IgD-negative memory B cell (primary cell): ENCODE results near the gene ERRFI1. TPM values are rescaled to one million over a fixed set of nuclear protein-coding genes. Genes with fewer than 3 reads are reported as not detected.

ENCODE experiments used
- H3K27ac Mint-ChIP-seq, 3 donors: one replicate each; pipeline ENCODE4 v1.8.0; 2020 to 2022; ENCODE audit warnings: mild to moderate bottlenecking in 3 of 3, mixed read lengths in 3 of 3, moderate library complexity in 1 of 3
- H3K27me3 Mint-ChIP-seq: one replicate; pipeline ENCODE4 v1.8.0; 2021; ENCODE audit warnings: mixed read lengths
- H3K36me3 Mint-ChIP-seq: one replicate; pipeline ENCODE4 v1.8.0; 2020; ENCODE audit warnings: mild to moderate bottlenecking, mixed read lengths
- H3K4me1 Mint-ChIP-seq, 3 donors: one replicate each; pipeline ENCODE4 v1.8.0; 2020 to 2022; ENCODE audit warnings: mixed read lengths in 3 of 3, mild to moderate bottlenecking in 1 of 3
- H3K4me3 Mint-ChIP-seq, 4 donors: one replicate each; pipeline ENCODE4 v1.8.0; 2020 to 2022; ENCODE audit warnings: mild to moderate bottlenecking in 4 of 4, mixed read lengths in 4 of 4, moderate library complexity in 3 of 4
- H3K9me3 Mint-ChIP-seq, 3 donors: one replicate each; pipeline ENCODE4 v1.8.0; 2020 to 2021; ENCODE audit warnings: mixed read lengths in 3 of 3, mild to moderate bottlenecking in 1 of 3
- polyA plus RNA-seq: library from polyadenylated mRNA; unstranded; fragments of 300-500 nt; fragmentation: Illumina TruSeq; gene quantifications from one replicate; pipeline ENCODE4 v1.2.3, GENCODE V29; 2021

The ERRFI1 gene
- polyA plus RNA-seq, 1 donor from 2014 or later, result 0.63 TPM

DNA sequence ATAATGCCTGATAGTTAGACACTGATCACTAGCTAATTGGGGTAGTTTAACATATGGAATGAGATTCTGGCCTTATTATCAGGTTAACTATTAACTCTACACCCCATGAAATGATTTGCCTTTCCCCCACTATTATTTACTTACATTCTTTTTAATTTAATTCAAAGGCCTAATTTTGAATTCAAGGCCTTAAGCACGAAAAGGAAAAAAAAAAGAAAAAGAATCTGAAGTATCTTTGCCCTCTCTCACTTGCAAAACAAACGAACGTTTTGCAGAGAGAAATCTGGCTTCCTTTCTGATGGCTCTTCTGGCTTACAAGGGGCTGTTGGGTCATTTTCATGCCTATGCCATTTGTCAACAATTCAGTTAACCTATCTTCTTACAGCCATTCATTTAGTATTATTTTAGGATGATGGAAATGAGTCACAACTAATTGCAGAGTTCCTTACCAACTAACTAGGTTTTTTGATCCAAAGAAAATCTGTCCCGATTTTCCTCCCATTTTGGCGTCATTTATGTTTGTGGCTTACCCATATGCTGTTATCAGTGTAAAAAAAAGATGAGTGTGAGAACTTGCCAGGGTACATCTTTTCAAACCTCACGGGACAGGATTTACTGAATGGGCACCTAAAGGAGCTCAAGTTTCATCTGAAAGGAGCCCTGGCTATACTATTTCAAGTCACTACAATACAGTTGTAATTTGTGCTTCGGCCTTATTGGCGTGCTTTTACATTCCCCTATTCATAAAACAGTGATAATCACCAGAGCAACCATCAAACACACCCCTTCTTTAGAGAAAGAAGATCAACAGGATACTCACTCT lies 1.9 kb upstream of the ERRFI1 start:
- H3K36me3 Mint-ChIP-seq, result no peaks in the 10 kb centered on the region

DNA sequence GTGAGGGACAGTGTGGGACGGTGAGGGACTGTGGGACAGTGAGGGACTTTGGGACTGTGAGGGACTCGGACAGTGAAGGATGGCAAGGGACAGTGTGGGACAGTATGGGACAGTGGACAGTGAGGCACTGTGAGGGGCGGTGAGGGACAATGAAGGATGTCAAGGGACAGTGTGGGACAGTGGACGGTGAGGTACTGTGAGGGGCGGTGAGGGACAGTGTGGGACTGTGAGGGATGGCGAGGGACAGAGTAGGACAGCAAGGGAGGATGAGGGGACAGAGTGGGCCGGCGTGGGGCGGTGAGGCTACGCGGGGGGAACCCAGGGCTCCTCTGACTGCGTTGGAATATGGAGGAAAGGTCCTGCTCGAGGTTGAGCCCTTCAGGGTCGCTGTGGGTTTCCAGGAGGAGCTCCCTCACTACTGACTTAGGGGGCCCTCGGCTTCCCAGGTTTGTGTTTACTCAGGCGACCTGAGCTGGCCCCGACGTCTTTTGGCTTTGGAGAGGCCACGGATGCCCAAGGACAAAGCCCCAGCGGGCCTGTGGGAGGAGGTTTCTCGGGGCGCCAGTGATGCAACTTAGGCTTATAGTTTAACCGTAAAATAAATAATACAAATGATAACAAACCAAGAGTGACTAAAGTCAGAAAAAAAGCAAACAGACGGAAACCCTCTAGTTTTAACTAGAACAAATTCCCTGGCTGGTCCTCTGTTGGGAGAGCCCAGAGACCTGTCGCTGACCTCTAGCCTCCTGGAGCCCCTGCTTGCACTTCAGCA lies 1.1 kb upstream of the ERRFI1 start:
- Mint-ChIP-seq H3K4me3 (peak overlapping the region; percentile 49 to 90 (median 80)), H3K36me3 (no peaks in the 10 kb centered on the region), H3K4me1 (peaks cover 5 to 10% (median 8%) of the 10 kb centered on the region in 3 donors), H3K27ac (peak overlapping the region in 1 of 3 donors; percentile 89), H3K9me3 (no peaks in the 10 kb centered on the region), H3K27me3 (peaks cover 6% of the 10 kb centered on the region)

More for the DNA sequence above, 1.9 kb upstream of the ERRFI1 start:
- no peak overlapping the region for H3K27ac Mint-ChIP-seq
- H3K27me3 Mint-ChIP-seq, result peaks cover 6% of the 10 kb centered on the region
- H3K9me3 Mint-ChIP-seq, result no peaks in the 10 kb centered on the region
- peaks cover 5 to 10% (median 8%) of the 10 kb centered on the region in 3 donors for H3K4me1 Mint-ChIP-seq
- H3K4me3 Mint-ChIP-seq, result peak overlapping the region in 2 of 4 donors; percentile 49 to 90

DNA sequence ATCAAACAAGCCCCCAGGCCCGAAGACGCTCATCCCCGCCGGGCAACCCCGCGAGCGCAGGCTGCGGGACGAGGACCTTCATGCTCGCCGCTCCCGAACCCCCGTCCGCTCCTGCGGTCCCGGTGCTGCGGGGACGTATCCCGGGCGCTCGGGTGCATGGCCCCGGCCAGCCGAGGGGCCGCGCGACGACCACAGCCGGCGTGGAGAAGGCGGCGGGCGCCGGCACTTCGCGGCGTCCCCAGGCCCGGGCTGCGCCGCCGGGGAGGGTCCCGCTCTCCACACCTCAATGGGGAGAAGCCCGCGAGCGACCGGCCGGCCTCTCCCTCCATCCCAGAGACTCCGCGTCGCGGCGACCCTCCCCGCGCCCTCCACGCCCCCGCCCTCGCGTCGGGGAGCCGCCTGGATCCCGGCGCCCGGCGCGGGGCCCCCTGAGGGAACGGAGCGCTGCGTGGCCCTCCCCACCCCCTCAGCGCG lies 401 bp downstream of the ERRFI1 start:
- H3K27ac Mint-ChIP-seq, result peak overlapping the region in 1 of 3 donors; percentile 4
- peak overlapping the region; percentile 83 to 97 (median 90) for H3K4me3 Mint-ChIP-seq
- peaks cover 5 to 10% (median 8%) of the 10 kb centered on the region in 3 donors for H3K4me1 Mint-ChIP-seq
- no peaks in the 10 kb centered on the region for H3K9me3 Mint-ChIP-seq
- peaks cover 9% of the 10 kb centered on the region for H3K27me3 Mint-ChIP-seq
- no peaks in the 10 kb centered on the region for H3K36me3 Mint-ChIP-seq

DNA sequence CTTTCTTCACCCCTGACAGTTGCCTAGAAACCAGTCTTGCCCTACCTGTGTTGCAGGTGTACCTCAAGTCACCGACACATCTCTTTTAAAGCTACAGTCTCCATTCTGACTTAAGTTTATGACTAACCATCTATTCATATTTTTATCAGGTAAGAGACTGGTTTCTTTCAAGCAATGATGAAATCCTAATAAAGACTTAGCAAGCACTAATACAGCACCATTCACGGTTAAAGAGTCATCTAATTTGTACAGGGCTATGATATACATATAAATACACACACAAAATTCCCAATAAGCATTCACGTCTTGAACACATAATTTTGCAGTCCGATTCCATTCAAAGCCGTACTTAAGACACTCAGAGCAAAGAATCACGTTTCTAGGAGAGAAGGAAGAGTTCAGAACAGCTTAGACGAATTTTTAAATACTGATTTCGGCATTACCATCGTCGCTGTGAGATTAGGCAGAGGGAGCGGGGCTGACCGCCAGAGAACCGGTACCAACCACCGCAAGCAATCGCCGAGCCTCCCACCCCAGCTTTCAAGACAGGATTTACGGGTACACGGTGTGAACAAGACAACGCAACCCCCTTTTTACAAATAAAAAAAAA lies 943 bp downstream of the ERRFI1 start:
- Mint-ChIP-seq H3K4me3 (peak overlapping the region; percentile 83 to 97 (median 90)), H3K9me3 (no peaks in the 10 kb centered on the region), H3K36me3 (no peaks in the 10 kb centered on the region), H3K27me3 (peaks cover 9% of the 10 kb centered on the region), H3K4me1 (peaks cover 5 to 10% (median 8%) of the 10 kb centered on the region in 3 donors), H3K27ac (peak overlapping the region; percentile 4 to 54 (median 40))

DNA sequence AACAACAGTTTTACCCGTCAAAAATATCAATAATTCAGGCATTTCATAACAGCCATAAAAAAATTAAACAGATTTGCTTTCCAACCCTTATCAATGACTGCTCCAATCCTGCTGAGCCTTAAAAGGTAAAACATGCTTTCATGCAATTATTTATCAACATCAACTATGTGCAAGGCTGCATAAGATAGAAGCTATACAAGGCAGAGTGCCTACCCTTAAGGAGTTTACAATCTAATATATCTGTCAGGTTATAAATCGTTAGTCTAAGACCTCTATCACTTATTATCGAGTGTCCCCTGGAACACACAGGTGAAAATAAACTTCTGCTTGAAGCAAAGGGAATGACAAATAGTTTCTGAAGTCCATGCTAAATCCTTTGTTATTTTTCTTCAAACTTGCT lies 1.8 kb downstream of the ERRFI1 start:
- Mint-ChIP-seq H3K27ac (no peak overlapping the region), H3K27me3 (peaks cover 9% of the 10 kb centered on the region), H3K4me3 (peak overlapping the region in 1 of 4 donors; percentile 12), H3K4me1 (peaks cover 5 to 10% (median 8%) of the 10 kb centered on the region in 3 donors), H3K9me3 (no peaks in the 10 kb centered on the region), H3K36me3 (no peaks in the 10 kb centered on the region)

DNA sequence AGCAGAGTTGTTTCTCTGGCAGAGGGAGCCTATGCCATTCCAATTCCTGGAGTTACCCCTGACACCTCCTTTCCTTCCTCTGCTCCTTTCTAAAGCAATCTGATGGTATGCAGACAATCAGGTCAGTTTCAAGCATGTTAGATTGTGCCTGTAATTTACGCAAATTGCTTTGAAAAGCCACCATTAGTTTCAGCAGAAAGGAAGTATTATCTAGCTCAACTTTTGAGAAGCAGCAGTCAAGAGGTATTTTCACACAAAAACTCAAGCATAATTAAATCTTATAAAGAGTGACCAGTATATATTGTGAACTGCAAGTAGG lies 2.2 kb downstream of the ERRFI1 start:
- peaks cover 11% of the 10 kb centered on the region for H3K27me3 Mint-ChIP-seq
- H3K36me3 Mint-ChIP-seq, result no peaks in the 10 kb centered on the region
- H3K4me3 Mint-ChIP-seq, result peak overlapping the region in 1 of 4 donors; percentile 12
- H3K27ac Mint-ChIP-seq, result no peak overlapping the region
- peaks cover 5 to 10% (median 8%) of the 10 kb centered on the region in 3 donors for H3K4me1 Mint-ChIP-seq
- H3K9me3 Mint-ChIP-seq, result no peaks in the 10 kb centered on the region

DNA sequence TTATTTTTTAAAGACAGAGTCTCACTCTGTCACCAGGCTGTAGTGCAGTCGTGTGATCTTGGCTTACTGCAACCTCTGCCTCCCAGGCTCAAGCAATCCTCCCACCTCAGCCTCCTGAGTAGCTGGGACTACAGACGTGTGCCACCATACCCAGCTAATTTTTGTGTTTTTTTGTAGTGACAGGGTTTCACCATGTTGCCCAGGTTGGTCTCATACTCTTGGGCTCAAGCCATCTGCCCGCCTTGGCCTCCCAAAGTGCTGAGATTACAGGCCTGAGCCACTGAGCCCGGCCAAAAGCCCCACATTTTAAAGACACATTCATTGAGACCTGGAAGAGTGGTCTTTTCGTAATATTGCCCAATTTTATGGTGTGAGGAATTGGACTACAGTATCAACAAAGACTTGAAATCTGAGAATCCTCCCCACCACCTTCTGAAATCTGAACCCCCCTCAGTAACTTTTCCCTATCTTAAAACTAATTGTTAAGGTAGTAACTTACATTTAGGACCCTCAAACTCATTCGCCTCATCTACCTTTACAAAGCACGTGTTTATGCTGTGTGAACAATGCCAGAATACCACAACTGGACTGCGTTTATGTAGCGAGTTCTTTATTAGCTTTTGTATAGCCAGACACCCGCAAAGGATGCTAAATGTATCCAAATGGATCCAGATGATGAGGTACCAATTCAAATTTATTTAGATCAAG lies 2.7 kb downstream of the ERRFI1 start:
- no peak overlapping the region for H3K27ac Mint-ChIP-seq
- no peaks in the 10 kb centered on the region for H3K36me3 Mint-ChIP-seq
- peak overlapping the region in 1 of 4 donors; percentile 12 for H3K4me3 Mint-ChIP-seq

DNA sequence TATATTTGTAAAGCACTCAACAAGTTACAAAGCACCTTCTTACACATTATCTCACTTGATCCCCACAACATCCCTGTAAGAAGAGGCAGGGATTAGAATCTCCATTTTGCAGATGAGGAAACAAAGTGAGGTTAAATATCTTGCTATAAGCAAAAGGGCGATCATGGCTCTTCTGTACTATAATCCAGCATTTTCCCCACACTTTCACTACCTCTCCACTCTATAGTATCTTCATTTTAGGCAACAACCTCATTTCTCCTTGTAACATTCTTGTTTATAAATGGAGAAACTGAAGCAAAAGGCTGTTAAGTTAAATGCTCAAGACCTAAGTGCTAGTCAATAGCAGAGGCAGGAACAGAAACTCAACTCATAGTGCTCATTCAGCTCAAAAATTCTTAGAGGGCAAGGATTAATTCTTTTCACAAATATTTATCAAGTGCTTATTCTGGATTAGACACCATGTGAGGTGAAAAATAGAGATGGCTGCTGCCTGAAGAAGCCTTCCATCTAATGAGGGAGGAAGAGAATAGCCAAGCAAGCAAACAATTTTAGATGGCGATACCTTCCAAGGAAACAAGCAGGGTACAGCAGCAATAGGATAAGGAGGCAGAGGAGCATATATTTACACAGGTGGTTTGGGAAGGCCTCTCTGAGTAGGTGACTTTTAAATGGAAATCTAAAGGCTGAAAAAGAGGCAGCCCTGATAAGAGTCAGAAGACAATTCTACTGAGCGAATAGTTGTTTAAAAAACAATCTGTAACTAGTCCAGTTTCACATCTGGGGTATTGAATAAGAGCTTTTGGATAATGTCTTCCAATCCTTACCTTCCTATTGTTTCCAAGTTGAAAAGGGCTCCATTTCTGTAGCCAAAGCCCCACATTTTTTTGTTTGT lies 3.5 kb downstream of the ERRFI1 start:
- peaks cover 13% of the 10 kb centered on the region for H3K27me3 Mint-ChIP-seq
- H3K27ac Mint-ChIP-seq, result peak overlapping the region in 1 of 3 donors; percentile 35
- no peak overlapping the region for H3K4me3 Mint-ChIP-seq
- peaks cover 5 to 10% (median 8%) of the 10 kb centered on the region in 3 donors for H3K4me1 Mint-ChIP-seq
- no peaks in the 10 kb centered on the region for H3K36me3 Mint-ChIP-seq
- no peaks in the 10 kb centered on the region for H3K9me3 Mint-ChIP-seq

More for the DNA sequence above, 2.7 kb downstream of the ERRFI1 start:
- H3K27me3 Mint-ChIP-seq, result peaks cover 13% of the 10 kb centered on the region
- H3K4me1 Mint-ChIP-seq, result peaks cover 5 to 10% (median 8%) of the 10 kb centered on the region in 3 donors
- H3K9me3 Mint-ChIP-seq, result no peaks in the 10 kb centered on the region

DNA sequence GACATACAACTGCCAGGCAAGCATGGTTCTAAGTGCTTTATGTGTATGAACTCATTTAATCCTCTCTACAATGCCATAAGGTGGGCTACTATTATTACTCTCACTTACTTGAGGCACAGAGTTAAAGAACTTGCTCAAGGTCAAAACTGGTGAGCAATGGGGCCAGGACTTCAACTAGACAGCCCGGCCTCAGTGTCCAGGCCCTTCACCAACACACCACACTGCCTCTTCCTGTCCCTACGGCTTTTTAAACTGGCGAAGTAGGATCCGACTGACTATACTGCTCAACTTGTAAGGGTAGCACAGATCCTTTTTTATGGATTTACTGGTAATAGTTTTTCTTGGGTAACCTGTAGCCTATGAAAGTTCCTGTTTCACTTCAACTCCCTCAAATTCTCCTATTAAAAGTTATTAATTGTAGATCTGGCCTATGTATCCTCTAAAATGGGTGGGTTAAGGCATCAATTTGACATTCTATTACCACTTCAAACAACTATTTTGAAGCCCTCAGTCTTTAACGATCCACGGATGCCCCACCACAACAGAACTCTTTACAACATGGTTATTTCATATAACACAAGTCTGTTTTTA lies 4.3 kb downstream of the ERRFI1 start:
- no peaks in the 10 kb centered on the region for H3K36me3 Mint-ChIP-seq
- no peaks in the 10 kb centered on the region for H3K9me3 Mint-ChIP-seq
- H3K27ac Mint-ChIP-seq, result no peak overlapping the region
- H3K27me3 Mint-ChIP-seq, result peaks cover 14% of the 10 kb centered on the region
- no peak overlapping the region for H3K4me3 Mint-ChIP-seq
- peaks cover 5 to 9% (median 8%) of the 10 kb centered on the region in 3 donors for H3K4me1 Mint-ChIP-seq

DNA sequence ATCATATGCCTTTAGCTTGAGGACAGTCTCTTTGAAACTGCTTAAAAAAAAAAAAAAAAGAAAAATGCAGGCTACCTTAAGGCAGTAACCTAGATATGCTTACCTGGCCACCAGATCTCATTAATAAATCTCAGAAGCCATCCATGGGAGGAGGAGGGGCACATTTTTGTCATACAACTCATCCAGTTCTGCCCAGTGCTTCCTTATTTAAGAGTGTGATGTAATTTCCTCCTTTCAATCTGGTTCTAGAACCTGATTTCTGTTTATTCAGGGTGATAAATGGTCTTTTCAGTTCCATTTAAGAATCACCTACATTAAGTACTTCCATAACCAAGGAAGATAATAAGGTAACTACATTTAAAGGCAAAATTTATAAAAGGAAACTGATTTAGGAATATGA lies 6.1 kb downstream of the ERRFI1 start:
- Mint-ChIP-seq H3K4me3 (no peak overlapping the region), H3K36me3 (no peaks in the 10 kb centered on the region), H3K9me3 (no peaks in the 10 kb centered on the region), H3K27ac (no peak overlapping the region), H3K4me1 (peaks cover under 1 to 5% (median 3%) of the 10 kb centered on the region in 3 donors), H3K27me3 (peaks cover 17% of the 10 kb centered on the region)

DNA sequence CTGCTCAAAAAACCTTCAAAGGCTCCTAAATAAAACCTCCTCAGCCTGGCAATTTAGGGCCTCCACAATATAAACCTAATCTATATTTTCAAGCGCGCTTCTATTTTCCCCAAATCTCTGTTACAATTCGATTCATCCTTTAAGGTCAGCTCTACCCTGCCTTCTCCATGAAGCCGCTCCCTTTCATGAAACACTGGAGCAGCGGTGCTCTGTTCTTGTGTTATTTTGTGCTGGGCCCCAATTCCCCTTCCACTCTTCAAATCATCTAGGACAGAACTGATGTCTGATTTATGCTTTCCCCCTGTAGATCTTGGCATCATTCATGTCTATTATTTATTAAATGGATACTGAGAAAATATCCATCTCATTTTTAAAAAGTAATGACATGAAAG lies 6.9 kb downstream of the ERRFI1 start:
- Mint-ChIP-seq H3K36me3 (no peaks in the 10 kb centered on the region), H3K27ac (no peak overlapping the region), H3K9me3 (no peaks in the 10 kb centered on the region), H3K4me3 (no peak overlapping the region), H3K27me3 (peaks cover 16% of the 10 kb centered on the region), H3K4me1 (peaks cover 0 to 3% (median 2%) of the 10 kb centered on the region in 3 donors)

DNA sequence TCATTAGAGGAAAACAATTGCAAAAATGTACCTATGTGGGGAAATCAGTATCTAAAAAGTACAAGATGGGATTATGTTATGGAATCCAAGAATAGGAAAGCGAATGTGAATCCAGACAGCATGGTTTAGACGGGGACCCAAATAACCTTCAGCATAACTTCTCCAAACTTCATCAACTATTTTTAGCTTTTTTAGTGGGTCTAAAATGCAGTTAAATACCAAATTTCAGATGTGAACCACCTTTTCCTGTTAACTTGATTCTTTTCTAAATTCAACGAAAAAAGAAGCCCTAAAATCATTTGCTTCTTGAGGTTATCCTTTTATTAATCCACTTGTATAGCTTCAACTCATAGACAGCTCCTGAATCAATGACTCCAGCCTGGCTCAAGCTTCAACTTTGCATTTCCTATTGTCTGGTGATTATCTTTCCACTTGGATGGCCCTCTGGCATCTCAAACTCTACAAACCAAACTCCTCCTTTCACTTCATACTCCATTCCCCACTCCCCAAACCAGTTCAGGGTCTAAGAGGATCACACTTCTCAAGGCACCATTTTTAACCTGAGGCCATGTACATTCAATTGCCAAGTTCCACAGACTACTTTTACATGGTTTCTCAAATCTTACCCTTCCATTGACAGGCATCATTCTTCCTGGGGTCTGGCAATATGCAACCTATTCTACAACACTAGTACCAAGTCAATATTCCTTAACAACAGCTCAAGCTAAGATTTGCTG lies 7.4 kb downstream of the ERRFI1 start:
- no peaks in the 10 kb centered on the region for H3K9me3 Mint-ChIP-seq
- H3K27ac Mint-ChIP-seq, result no peak overlapping the region
- H3K36me3 Mint-ChIP-seq, result no peaks in the 10 kb centered on the region
- no peak overlapping the region for H3K4me3 Mint-ChIP-seq
- peaks cover 16% of the 10 kb centered on the region for H3K27me3 Mint-ChIP-seq
- peaks cover 0 to 3% (median 2%) of the 10 kb centered on the region in 3 donors for H3K4me1 Mint-ChIP-seq
